A549 (cell line): ENCODE results near the gene PLXNB3. TPM values are rescaled to one million over a fixed set of nuclear protein-coding genes. Genes with fewer than 3 reads are reported as not detected.

Experiments used
- ATAC-seq, 2 experiments: fragments of 200-7000 bp in 1 of 2; fragments of >200 bp in 1 of 2; cut with Nextera tagmentation in 1 of 2; cut with Tn5 transposase in 1 of 2; 3 replicates each; pipeline versions ENCODE4 v1.8.0 to v1.9.1; 2018 to 2020; ENCODE audit warnings: mild to moderate bottlenecking in 1 of 2, moderate library complexity in 1 of 2
- CTCF ChIA-PET: fragments of 300-600 bp; sonication (Branson Sonifier 250); formaldehyde crosslinking; extraction: SDS; loops from one replicate; lab custom pipeline; 2021; ENCODE audit warnings: antibody characterized with exemption, inconsistent platforms; lab: Yijun Ruan, JAX
- POLR2A ChIA-PET: fragments of 350-600 bp; formaldehyde crosslinking; extraction: SDS; loops from one replicate; lab custom pipeline; 2021; ENCODE audit warnings: antibody characterized with exemption, inconsistent platforms; lab: Yijun Ruan, JAX
- DNase-seq, 2 experiments: peaks; one replicate each; pipeline versions ENCODE4 v3.0.0 to v3.0.0-alpha.2; 2011 to 2016; ENCODE audit warnings: low read depth in 1 of 2, low spot score in 1 of 2
- FAIRE-seq: peaks from 2 replicates; lab custom pipeline; 2011; peaks lifted over from hg19 to GRCh38; lab: Jason Lieb, UNC
- H3K27ac ChIP-seq, 2 experiments: fragments of >200 bp; sonication (Bioruptor Twin); formaldehyde crosslinking; 3 replicates each; pipeline ENCODE4 v1.5.1; 2016 to 2017
- H3K4me1 ChIP-seq: fragments of >200 bp; sonication (Bioruptor Twin); formaldehyde crosslinking; 3 replicates; pipeline ENCODE4 v1.6.1; 2016
- H3K4me2 ChIP-seq: fragments of >200 bp; sonication (Bioruptor Twin); formaldehyde crosslinking; 3 replicates; pipeline ENCODE4 v1.6.1; 2016
- H3K4me3 ChIP-seq: fragments of >200 bp; sonication (Bioruptor Twin); formaldehyde crosslinking; 3 replicates; pipeline ENCODE4 v1.5.1; 2016
- H3K9me3 ChIP-seq: fragments of >200 bp; sonication (Bioruptor Twin); formaldehyde crosslinking; 3 replicates; pipeline ENCODE4 v1.6.1; 2016
- BCL3 ChIP-seq: fragments of >200 bp; sonication (Bioruptor Twin); formaldehyde crosslinking; IDR thresholded peaks from 3 replicates; pipeline ENCODE4 v1.6.1; 2016
- CHD4 ChIP-seq: fragments of 200-600 bp; sonication (generic); IDR thresholded peaks from 2 replicates; pipeline ENCODE4 v1.6.1; 2016; ENCODE audit warnings: antibody characterized with exemption, mild to moderate bottlenecking, borderline replicate concordance
- E2F6 ChIP-seq: IDR thresholded peaks from 2 replicates; pipeline ENCODE4 v1.6.1; 2012; ENCODE audit warnings: low read depth, borderline replicate concordance
- EHMT2 ChIP-seq: fragments of 200-600 bp; sonication (generic); IDR thresholded peaks from 2 replicates; pipeline ENCODE4 v1.6.1; 2016; ENCODE audit warnings: antibody characterized with exemption, low read depth, mild to moderate bottlenecking, moderate library complexity
- FOSB ChIP-seq: fragments of 250-450 bp; sonication (Bioruptor Pico); IDR thresholded peaks from 2 replicates; pipeline ENCODE4 v1.5.0; 2020; ENCODE audit warnings: mild to moderate bottlenecking, moderate library complexity
- GATA3 ChIP-seq: IDR thresholded peaks from 2 replicates; pipeline ENCODE4 v1.6.1; 2012; ENCODE audit warnings: borderline replicate concordance
- HDAC2 ChIP-seq: fragments of 200-600 bp; sonication (generic); IDR thresholded peaks from 2 replicates; pipeline ENCODE4 v1.6.1; 2016
- HEYL ChIP-seq: fragments of 250-450 bp; sonication (Bioruptor Pico); IDR thresholded peaks from 2 replicates; pipeline ENCODE4 v1.8.0; 2021; ENCODE audit warnings: mild to moderate bottlenecking, moderate library complexity
- HMGXB4 ChIP-seq: fragments of 250-450 bp; sonication (Bioruptor Pico); IDR thresholded peaks from 2 replicates; pipeline ENCODE4 v1.5.0; 2021; ENCODE audit warnings: mild to moderate bottlenecking, moderate library complexity, borderline replicate concordance
- HOXB5 ChIP-seq: fragments of 250-450 bp; sonication (Bioruptor Pico); IDR thresholded peaks from 2 replicates; pipeline ENCODE4 v1.5.0; 2020; ENCODE audit warnings: mild to moderate bottlenecking, moderate library complexity
- JUNB ChIP-seq: fragments of >200 bp; sonication (Bioruptor Twin); formaldehyde crosslinking; IDR thresholded peaks from 2 replicates; pipeline ENCODE4 v1.6.1; 2016
- KDM1A ChIP-seq: fragments of 200-600 bp; sonication (generic); IDR thresholded peaks from 2 replicates; pipeline ENCODE4 v1.6.1; 2016; ENCODE audit warnings: low read depth, mild to moderate bottlenecking
- MAFK ChIP-seq: fragments of 450-650 bp; IDR thresholded peaks from 2 replicates; pipeline ENCODE4 v1.6.1; 2014; ENCODE audit not compliant: partially characterized antibody
- PHF8 ChIP-seq: fragments of 200-600 bp; sonication (generic); IDR thresholded peaks from 2 replicates; pipeline ENCODE4 v1.6.1; 2016; ENCODE audit warnings: low read depth, mild to moderate bottlenecking, antibody characterized with exemption, moderate library complexity, borderline replicate concordance
- POLR2A ChIP-seq: IDR thresholded peaks from 2 replicates; pipeline ENCODE4 v1.6.1; 2012; ENCODE audit warnings: mild to moderate bottlenecking, low read length
- POLR2AphosphoS2 ChIP-seq: conservative IDR thresholded peaks from 2 replicates; pipeline ENCODE4 v1.6.1; 2012; ENCODE audit warnings: low read length, improper control_type of control experiment, inconsistent platforms
- RAD21 ChIP-seq, 2 experiments: fragments of >200 bp in 1 of 2; sonication (Bioruptor Twin) in 1 of 2; formaldehyde crosslinking in 1 of 2; IDR thresholded peaks in 1 of 2; conservative IDR thresholded peaks in 1 of 2; 2 replicates in 1 of 2; 3 replicates in 1 of 2; pipeline ENCODE4 v1.6.1; 2012 to 2018; ENCODE audit warnings: inconsistent platforms in 1 of 2
- RFX5 ChIP-seq: fragments of 450-650 bp; IDR thresholded peaks from 2 replicates; pipeline ENCODE4 v1.7.1; 2014; ENCODE audit warnings: antibody characterized with exemption, mild to moderate bottlenecking, moderate library complexity
- ZSCAN20 ChIP-seq: fragments of 250-450 bp; sonication (Bioruptor Pico); IDR thresholded peaks from 2 replicates; pipeline ENCODE4 v1.8.0; 2022; ENCODE audit warnings: mild to moderate bottlenecking, moderate library complexity
- WGBS: methylation state at CpG from one replicate; pipeline ENCODE4 v1.1.6; 2017; ENCODE audit errors: missing lambda C conversion rate; 5-methylcytosine and 5-hydroxymethylcytosine counted together
- polyA plus RNA-seq, 4 experiments: library from polyadenylated mRNA; depleted of rRNA in 3 of 4; stranded (reverse); fragments of >200 nt; fragmentation: RNase III in 1 of 4; extraction: RNeasy Plus Mini Kit Qiagen cat#74134 plus additional on column Dnase treatment in 1 of 4; gene quantifications; 2 replicates in 3 of 4; 3 replicates in 1 of 4; pipeline ENCODE4 v1.2.3, GENCODE V29; 2011 to 2017
- TF ChIP-seq, protein P1 (sequence below): fragments of 200-600 bp; sonication (generic); IDR thresholded peaks from 2 replicates; pipeline ENCODE4 v1.6.1; 2016; ENCODE audit warnings: antibody characterized with exemption, mild to moderate bottlenecking, moderate library complexity

The PLXNB3 gene
- polyA plus RNA-seq, 2 of the 4 experiments (the other 2 are of a cell fraction): 1.1 to 2.5 TPM

GRCh38 chrX:153800177-153800722 lies 36.2 kb downstream of the PLXNB3 start:
- H3K27ac ChIP-seq: no peak overlapping the region
- peak in 1 of 2 experiments; percentile 5; a peak in 1 of 6 replicates for ATAC-seq
- no peak overlapping the region for H3K4me3 ChIP-seq
- no peaks in the 10 kb centered on the region for H3K9me3 ChIP-seq
- POLR2A ChIA-PET: no interaction called here
- H3K4me1 ChIP-seq: peaks cover 8% of the 10 kb centered on the region; the same call in 1 of the 3 replicates
- no peak for FAIRE-seq
- DNase-seq: no peak
- TF ChIP-seq POLR2A (no peak), RFX5 (no peak), ZSCAN20 (CRISPR knock-in tag) (no peak), MAFK (no peak), HOXB5 (CRISPR knock-in tag) (no peak), KDM1A (no peak), GATA3 (no peak)
- TF ChIP-seq, protein P1, sequence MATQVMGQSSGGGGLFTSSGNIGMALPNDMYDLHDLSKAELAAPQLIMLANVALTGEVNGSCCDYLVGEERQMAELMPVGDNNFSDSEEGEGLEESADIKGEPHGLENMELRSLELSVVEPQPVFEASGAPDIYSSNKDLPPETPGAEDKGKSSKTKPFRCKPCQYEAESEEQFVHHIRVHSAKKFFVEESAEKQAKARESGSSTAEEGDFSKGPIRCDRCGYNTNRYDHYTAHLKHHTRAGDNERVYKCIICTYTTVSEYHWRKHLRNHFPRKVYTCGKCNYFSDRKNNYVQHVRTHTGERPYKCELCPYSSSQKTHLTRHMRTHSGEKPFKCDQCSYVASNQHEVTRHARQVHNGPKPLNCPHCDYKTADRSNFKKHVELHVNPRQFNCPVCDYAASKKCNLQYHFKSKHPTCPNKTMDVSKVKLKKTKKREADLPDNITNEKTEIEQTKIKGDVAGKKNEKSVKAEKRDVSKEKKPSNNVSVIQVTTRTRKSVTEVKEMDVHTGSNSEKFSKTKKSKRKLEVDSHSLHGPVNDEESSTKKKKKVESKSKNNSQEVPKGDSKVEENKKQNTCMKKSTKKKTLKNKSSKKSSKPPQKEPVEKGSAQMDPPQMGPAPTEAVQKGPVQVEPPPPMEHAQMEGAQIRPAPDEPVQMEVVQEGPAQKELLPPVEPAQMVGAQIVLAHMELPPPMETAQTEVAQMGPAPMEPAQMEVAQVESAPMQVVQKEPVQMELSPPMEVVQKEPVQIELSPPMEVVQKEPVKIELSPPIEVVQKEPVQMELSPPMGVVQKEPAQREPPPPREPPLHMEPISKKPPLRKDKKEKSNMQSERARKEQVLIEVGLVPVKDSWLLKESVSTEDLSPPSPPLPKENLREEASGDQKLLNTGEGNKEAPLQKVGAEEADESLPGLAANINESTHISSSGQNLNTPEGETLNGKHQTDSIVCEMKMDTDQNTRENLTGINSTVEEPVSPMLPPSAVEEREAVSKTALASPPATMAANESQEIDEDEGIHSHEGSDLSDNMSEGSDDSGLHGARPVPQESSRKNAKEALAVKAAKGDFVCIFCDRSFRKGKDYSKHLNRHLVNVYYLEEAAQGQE: no peak
- TF ChIP-seq, all 56 proteins: peak for 0
- CTCF ChIA-PET: no interaction called here
- 86% methylated on average over 12 of the region's 16 CpGs for WGBS
- H3K4me2 ChIP-seq: no peak overlapping the region

GRCh38 chrX:153800746-153801145 lies 36.7 kb downstream of the PLXNB3 start:
- 84% methylated on average over 7 of the region's 7 CpGs for WGBS

More at GRCh38 chrX:153800746-153801145, 36.7 kb downstream of the PLXNB3 start:
- no peak overlapping the region for H3K4me3 ChIP-seq
- ChIA-PET POLR2A (no interaction called here), CTCF (no interaction called here)
- DNase-seq (no peak), ATAC-seq (peak; percentile 9 to 39; a peak in 3 of 6 replicates), FAIRE-seq (no peak)
- no peaks in the 10 kb centered on the region for H3K9me3 ChIP-seq
- peaks cover 6% of the 10 kb centered on the region; the same call in 1 of the 3 replicates for H3K4me1 ChIP-seq
- TF ChIP-seq RAD21 (conservative IDR thresholded peaks at IDR 0.05 in 1 of 2, IDR thresholded peaks at IDR 0.05 in 1 of 2) (no peak), CHD4 (no peak), EHMT2 (no peak), POLR2AphosphoS2 (no peak), HDAC2 (no peak), FOSB (CRISPR knock-in tag) (no peak), JUNB (no peak), GATA3 (no peak), BCL3 (no peak), HEYL (CRISPR knock-in tag) (no peak), RFX5 (no peak), POLR2A (no peak), E2F6 (no peak), HMGXB4 (CRISPR knock-in tag) (no peak), PHF8 (no peak)
- no peak overlapping the region for H3K4me2 ChIP-seq
- no peak overlapping the region for H3K27ac ChIP-seq
